Vagina (tissue), 2 donors: ENCODE data around the gene TMEM79. TPM values are rescaled to one million over a fixed set of nuclear protein-coding genes. Genes with fewer than 3 reads are reported as not detected.
"Not testable (repeated sequence)": the region's sequence is repeated elsewhere in the genome, so short reads cannot be mapped to it uniquely, and the experiment has no call there.

Source experiments
- DNase-seq, 2 donors: peaks; one replicate each; pipeline ENCODE4 v3.0.0-alpha.2; 2017; ENCODE audit errors: extremely low spot score in 2 of 2
- H3K27ac ChIP-seq: fragments of 200-600 bp; sonication (generic); one replicate; pipeline ENCODE4 v1.5.1; 2019
- H3K27me3 ChIP-seq: fragments of 200-600 bp; sonication (generic); one replicate; pipeline ENCODE4 v1.5.1; 2019
- H3K36me3 ChIP-seq, 2 donors: fragments of 200-600 bp; sonication (generic); one replicate each; pipeline ENCODE4 v1.5.1; 2017 to 2019
- H3K4me1 ChIP-seq: fragments of 200-600 bp; sonication (generic); one replicate; pipeline ENCODE4 v1.5.1; 2019
- H3K4me3 ChIP-seq, 2 donors: fragments of 200-600 bp; sonication (generic); 1 replicate in 1 of 2; 2 replicates in 1 of 2; pipeline ENCODE4 v1.5.1; 2016 to 2019
- H3K9me3 ChIP-seq: fragments of 200-600 bp; sonication (generic); one replicate; pipeline ENCODE4 v1.5.1; 2019
- POLR2A ChIP-seq, 2 donors: fragments of 450-650 bp; IDR thresholded peaks; one replicate each; pipeline ENCODE4 v1.6.1; 2017; ENCODE audit warnings: antibody characterized with exemption in 2 of 2, mild to moderate bottlenecking in 2 of 2, moderate library complexity in 2 of 2
- POLR2AphosphoS5 ChIP-seq, 2 donors: sonication (generic); formaldehyde crosslinking; IDR thresholded peaks; one replicate each; pipeline ENCODE4 v1.9.0; 2017; ENCODE audit warnings: antibody characterized with exemption in 2 of 2, mild to moderate bottlenecking in 2 of 2, low read depth in 1 of 2; ENCODE audit not compliant: insufficient read depth in 1 of 2
- intact Hi-C: fragments of 100-400 bp; cut with DNase I; formaldehyde crosslinking; loops from one replicate; pipeline ENCODE4 v1.15.1; 2023
- total RNA-seq: library from RNA; depleted of rRNA; stranded (reverse); fragments of >200 nt; gene quantifications from one replicate; pipeline ENCODE4 v1.2.3, GENCODE V29; 2016
- TF ChIP-seq, protein P1 (sequence below), 3 experiments: fragments of 450-650 bp in 2 of 3; fragments of 200-600 bp in 1 of 3; sonication (generic) in 1 of 3; IDR thresholded peaks; one replicate each; pipeline ENCODE4 v1.5.1; 2017 to 2019; ENCODE audit warnings: antibody characterized with exemption in 3 of 3, mild to moderate bottlenecking in 2 of 3, moderate library complexity in 2 of 3

The TMEM79 gene
- total RNA-seq, 1 donor from 2014 or later = 27.3 TPM

DNA sequence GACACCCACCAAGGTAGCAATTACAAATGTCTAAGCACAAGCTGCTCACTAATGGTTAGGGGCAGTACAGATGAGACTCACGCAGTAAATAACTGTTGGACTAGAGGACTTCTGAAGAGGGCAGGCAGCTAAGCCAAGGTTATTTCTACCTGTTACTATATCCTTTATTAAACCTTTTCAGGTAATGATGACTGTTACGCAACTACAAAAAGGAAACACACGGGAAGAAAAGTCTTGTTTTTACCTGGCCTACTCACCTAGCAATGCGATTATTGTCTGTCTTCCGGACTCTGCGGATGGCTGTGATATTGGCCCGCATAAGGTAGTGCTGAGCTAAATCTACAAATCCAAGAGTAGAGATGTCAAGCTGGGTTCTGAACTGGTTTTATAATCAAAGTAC lies 32.8 kb downstream of the TMEM79 start:
- TF ChIP-seq POLR2AphosphoS5 (IDR thresholded peaks at IDR 0.05; ENCODE audit: insufficient read depth in 1 of 2, low read depth in 1 of 2) = no peak
- TF ChIP-seq, protein P1, sequence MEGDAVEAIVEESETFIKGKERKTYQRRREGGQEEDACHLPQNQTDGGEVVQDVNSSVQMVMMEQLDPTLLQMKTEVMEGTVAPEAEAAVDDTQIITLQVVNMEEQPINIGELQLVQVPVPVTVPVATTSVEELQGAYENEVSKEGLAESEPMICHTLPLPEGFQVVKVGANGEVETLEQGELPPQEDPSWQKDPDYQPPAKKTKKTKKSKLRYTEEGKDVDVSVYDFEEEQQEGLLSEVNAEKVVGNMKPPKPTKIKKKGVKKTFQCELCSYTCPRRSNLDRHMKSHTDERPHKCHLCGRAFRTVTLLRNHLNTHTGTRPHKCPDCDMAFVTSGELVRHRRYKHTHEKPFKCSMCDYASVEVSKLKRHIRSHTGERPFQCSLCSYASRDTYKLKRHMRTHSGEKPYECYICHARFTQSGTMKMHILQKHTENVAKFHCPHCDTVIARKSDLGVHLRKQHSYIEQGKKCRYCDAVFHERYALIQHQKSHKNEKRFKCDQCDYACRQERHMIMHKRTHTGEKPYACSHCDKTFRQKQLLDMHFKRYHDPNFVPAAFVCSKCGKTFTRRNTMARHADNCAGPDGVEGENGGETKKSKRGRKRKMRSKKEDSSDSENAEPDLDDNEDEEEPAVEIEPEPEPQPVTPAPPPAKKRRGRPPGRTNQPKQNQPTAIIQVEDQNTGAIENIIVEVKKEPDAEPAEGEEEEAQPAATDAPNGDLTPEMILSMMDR (IDR thresholded peaks at IDR 0.05) = no peak
- no peak for TF ChIP-seq POLR2A (IDR thresholded peaks at IDR 0.05)
- Histone ChIP-seq H3K27me3 (no peaks in the 10 kb centered on the region), H3K4me1 (no peaks in the 10 kb centered on the region), H3K9me3 (no peaks in the 10 kb centered on the region), H3K27ac (no peak overlapping the region), H3K4me3 (no peak overlapping the region), H3K36me3 (peaks cover 5 to 99% of the 10 kb centered on the region in 2 donors)
- intact Hi-C loops = no loop called here
- DNase-seq = no peak

DNA sequence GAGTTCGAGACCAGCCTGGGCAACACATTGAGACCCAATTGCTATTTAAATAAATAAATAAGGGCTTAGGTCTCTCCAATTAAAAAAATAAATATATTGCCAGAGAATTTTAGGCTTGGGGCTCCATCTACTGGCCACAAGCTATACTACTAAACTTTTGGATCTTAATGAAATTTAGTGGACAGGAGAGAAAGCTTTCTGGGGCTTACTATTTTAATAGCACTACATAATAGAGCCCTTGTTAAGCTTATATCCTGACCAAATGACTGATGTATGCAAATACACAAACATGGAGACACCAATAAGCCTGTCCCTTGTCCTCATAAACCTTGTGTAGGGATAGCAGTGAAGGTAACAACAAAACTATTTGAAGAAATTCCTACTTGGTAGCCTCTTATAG lies 35.5 kb downstream of the TMEM79 start:
- Histone ChIP-seq H3K27ac (no peak overlapping the region), H3K36me3 (peaks cover 5 to 96% of the 10 kb centered on the region in 2 donors), H3K27me3 (no peaks in the 10 kb centered on the region), H3K4me1 (no peaks in the 10 kb centered on the region), H3K9me3 (no peaks in the 10 kb centered on the region), H3K4me3 (no peak overlapping the region)
- DNase-seq = no peak
- intact Hi-C loops = no loop called here
- TF ChIP-seq, protein P1 (IDR thresholded peaks at IDR 0.05) = peak in 1 of 3 experiments; percentile 22
- no peak for TF ChIP-seq POLR2AphosphoS5 (IDR thresholded peaks at IDR 0.05; ENCODE audit: insufficient read depth in 1 of 2, low read depth in 1 of 2)

DNA sequence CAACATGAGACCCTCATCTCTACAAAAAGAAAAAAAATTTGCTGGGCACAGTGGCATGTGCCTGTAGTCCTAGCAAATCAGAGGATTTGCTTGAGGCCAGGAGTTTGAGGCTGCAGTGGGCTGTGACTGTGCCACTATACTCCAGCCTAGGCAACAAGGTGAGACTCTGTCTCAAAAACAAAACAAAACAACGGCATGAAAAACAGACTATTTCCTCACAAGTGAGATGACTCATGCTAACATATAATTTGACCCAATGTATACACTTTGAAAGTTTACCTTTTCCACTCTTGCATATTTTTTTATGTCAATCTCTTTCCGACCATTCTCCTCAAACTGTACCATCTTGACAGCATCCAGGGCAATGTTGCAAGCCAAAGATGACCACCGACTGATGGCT lies 36.4 kb downstream of the TMEM79 start:
- H3K36me3 ChIP-seq = peaks cover 5 to 91% of the 10 kb centered on the region in 2 donors
- DNase-seq = no peak
- intact Hi-C loops = no loop called here

DNA sequence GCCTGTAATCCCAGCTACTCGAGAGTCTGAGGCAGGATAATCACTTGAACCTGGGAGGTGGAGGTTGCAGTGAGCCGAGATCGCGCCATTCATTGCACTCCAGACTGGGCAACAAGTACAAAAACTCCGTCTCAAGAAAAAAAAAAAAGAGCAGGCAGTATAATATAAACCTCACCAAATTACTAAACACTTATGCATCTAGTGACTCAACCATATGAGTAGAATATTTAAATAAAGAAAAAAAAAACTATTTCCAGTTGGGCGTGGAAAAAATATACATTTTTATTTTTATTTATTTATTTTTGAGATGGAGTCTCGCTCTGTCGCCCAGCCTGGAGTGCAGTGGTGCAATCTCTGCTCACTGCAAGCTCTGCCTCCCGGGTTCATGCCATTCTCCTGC lies 39.1 kb downstream of the TMEM79 start:
- H3K27me3 ChIP-seq, H3K27ac ChIP-seq, DNase-seq, intact Hi-C loops, H3K4me1 ChIP-seq, H3K4me3 ChIP-seq, H3K9me3 ChIP-seq: not testable (repeated sequence)
- peaks cover 3 to 65% of the 10 kb centered on the region in 2 donors for H3K36me3 ChIP-seq

More for the DNA sequence above, 36.4 kb downstream of the TMEM79 start:
- TF ChIP-seq, protein P1 (IDR thresholded peaks at IDR 0.05) = no peak
- TF ChIP-seq POLR2AphosphoS5 (IDR thresholded peaks at IDR 0.05; ENCODE audit: insufficient read depth in 1 of 2, low read depth in 1 of 2) (no peak), POLR2A (IDR thresholded peaks at IDR 0.05) (no peak)
- no peaks in the 10 kb centered on the region for H3K4me1 ChIP-seq
- no peaks in the 10 kb centered on the region for H3K27me3 ChIP-seq
- no peak overlapping the region for H3K4me3 ChIP-seq
- no peaks in the 10 kb centered on the region for H3K9me3 ChIP-seq
- H3K27ac ChIP-seq = no peak overlapping the region

DNA sequence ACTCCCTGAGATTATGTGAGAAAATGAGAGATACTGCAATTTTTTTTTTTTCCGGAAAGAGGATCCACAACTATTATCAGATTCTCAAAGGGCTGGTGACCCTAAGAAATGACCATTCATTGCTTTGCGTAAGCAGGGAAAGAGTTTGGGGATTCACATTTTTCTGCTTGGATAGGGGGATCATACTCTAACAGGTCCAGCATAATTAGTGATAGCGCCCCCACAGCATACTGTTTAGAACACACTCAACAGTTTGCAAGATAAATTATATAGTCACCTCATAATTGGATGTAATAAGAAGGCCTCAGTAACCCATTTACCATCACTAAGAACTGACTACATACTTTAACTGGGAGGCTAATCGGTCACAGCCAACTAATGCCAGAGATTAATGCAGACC lies 52.1 kb downstream of the TMEM79 start:
- no peak for DNase-seq
- H3K4me1 ChIP-seq = peaks cover 21% of the 10 kb centered on the region
- H3K27ac ChIP-seq = no peak overlapping the region
- no peaks in the 10 kb centered on the region for H3K9me3 ChIP-seq
- H3K4me3 ChIP-seq = peak overlapping the region in 1 of 2 donors; percentile 77
- no peaks in the 10 kb centered on the region for H3K27me3 ChIP-seq
- intact Hi-C loops = no loop called here
- TF ChIP-seq POLR2AphosphoS5 (IDR thresholded peaks at IDR 0.05; ENCODE audit: insufficient read depth in 1 of 2, low read depth in 1 of 2) (no peak), POLR2A (IDR thresholded peaks at IDR 0.05) (no peak)
- TF ChIP-seq, protein P1 (IDR thresholded peaks at IDR 0.05) = no peak
- H3K36me3 ChIP-seq = peaks cover 0 to 47% of the 10 kb centered on the region in 2 donors
